ENCODE measurements around the gene TTC9. TPM values are rescaled to one million over a fixed set of nuclear protein-coding genes. Genes with fewer than 3 reads are reported as not detected.

TTC9 gene
- total and polyA plus RNA-seq, 12 donors, result 0.74 to 4.1 (median 1.7) TPM

GRCh38 chr14:70665448-70666360, 24.0 kb downstream of the TTC9 start:
- no peaks in the 10 kb centered on the region for H3K36me3 ChIP-seq (replicated peaks in 1 of 2)
- intact Hi-C loops (cut with DNase I), result no loop called here
- 53 to 66% (median 62%) methylated on average over 7 to 8 of the region's 8 CpGs for WGBS, 4 donors
- DNase-seq, result peak in 2 of 7 donors; percentile 31 to 40
- TF ChIP-seq POLR2A (IDR thresholded peaks at IDR 0.05), result no peak
- peaks cover 0 to 18% of the 10 kb centered on the region in 2 donors for H3K4me1 ChIP-seq (replicated peaks in 1 of 2)
- H3K27ac ChIP-seq, result no peak overlapping the region
- H3K4me3 ChIP-seq, result no peak overlapping the region
- H3K27me3 ChIP-seq, result no peaks in the 10 kb centered on the region
- H3K9me3 ChIP-seq (replicated peaks in 1 of 3), result no peaks in the 10 kb centered on the region

- intact Hi-C loops (cut with DNase I), result no loop called here
- DNase-seq, result no peak
- no peak for TF ChIP-seq POLR2A (IDR thresholded peaks at IDR 0.05)
- TF ChIP-seq CTCF (IDR thresholded peaks at IDR 0.05), result no peak
- 60 to 85% (median 82%) methylated on average over 1 of the region's 1 CpG for WGBS, 4 donors
- Histone ChIP-seq H3K27ac (no peak overlapping the region), H3K4me3 (no peak overlapping the region), H3K36me3 (replicated peaks in 1 of 2) (no peaks in the 10 kb centered on the region), H3K27me3 (no peaks in the 10 kb centered on the region), H3K4me1 (replicated peaks in 1 of 2) (peaks cover 0 to 18% of the 10 kb centered on the region in 2 donors), H3K9me3 (replicated peaks in 1 of 3) (no peaks in the 10 kb centered on the region)
Observed at GRCh38 chr14:70666361-70666686, 24.6 kb downstream of the TTC9 start.

GRCh38 chr14:70670992-70671651, 29.4 kb downstream of the TTC9 start:
- no peak for DNase-seq
- intact Hi-C loops (cut with DNase I), result no loop called here
- no peak for TF ChIP-seq CTCF (IDR thresholded peaks at IDR 0.05)
- no peak for TF ChIP-seq POLR2A (IDR thresholded peaks at IDR 0.05)
- H3K4me1 ChIP-seq (replicated peaks in 1 of 2), result no peaks in the 10 kb centered on the region
- H3K36me3 ChIP-seq (replicated peaks in 1 of 2), result no peaks in the 10 kb centered on the region
- no peaks in the 10 kb centered on the region for H3K27me3 ChIP-seq
- 90 to 91% (median 90%) methylated on average over 11 to 15 of the region's 15 CpGs for WGBS, 4 donors
- H3K27ac ChIP-seq, result no peak overlapping the region
- H3K9me3 ChIP-seq (replicated peaks in 1 of 3), result no peaks in the 10 kb centered on the region
- H3K4me3 ChIP-seq, result no peak overlapping the region

GRCh38 chr14:70671652-70672644, 30.2 kb downstream of the TTC9 start:
- Histone ChIP-seq H3K9me3 (replicated peaks in 1 of 3) (no peaks in the 10 kb centered on the region), H3K27ac (no peak overlapping the region), H3K4me1 (replicated peaks in 1 of 2) (no peaks in the 10 kb centered on the region), H3K36me3 (replicated peaks in 1 of 2) (no peaks in the 10 kb centered on the region), H3K4me3 (no peak overlapping the region), H3K27me3 (no peaks in the 10 kb centered on the region)
- intact Hi-C loops (cut with DNase I), result no loop called here
- TF ChIP-seq POLR2A (IDR thresholded peaks at IDR 0.05) (no peak), CTCF (IDR thresholded peaks at IDR 0.05) (no peak)
- DNase-seq, result no peak
- WGBS, 4 donors, result 78 to 89% (median 81%) methylated on average over 12 of the region's 12 CpGs
